SU-DHL-6 (cell line): ENCODE measurements around the gene ARHGAP10.

Experiments
- H2AFZ ChIP-seq: fragments of 200-600 bp; sonication (generic); 2 replicates; pipeline ENCODE4 v1.6.1; 2014; ENCODE audit warnings: low read depth, mild to moderate bottlenecking, moderate library complexity, mixed read lengths, antibody characterized with exemption, low read length; ENCODE audit not compliant: severe bottlenecking
- H3F3A ChIP-seq: fragments of 200-600 bp; shearing (Covaris generic); 2 replicates; pipeline ENCODE4 v1.6.0; 2016; ENCODE audit warnings: antibody characterized with exemption, mild to moderate bottlenecking; ENCODE audit not compliant: insufficient read depth
- H3K27ac ChIP-seq: fragments of 200-600 bp; sonication (generic); 2 replicates; pipeline ENCODE4 v1.5.1; 2016; ENCODE audit warnings: low read depth, mild to moderate bottlenecking, low read length, moderate library complexity, mixed read lengths
- H3K27me3 ChIP-seq: fragments of 200-600 bp; sonication (generic), shearing (Covaris generic); 2 replicates; pipeline ENCODE4 v1.6.0; 2014; ENCODE audit warnings: mild to moderate bottlenecking, low read length
- H3K36me3 ChIP-seq: fragments of 200-600 bp; sonication (generic); 2 replicates; pipeline ENCODE4 v1.6.1; 2014; ENCODE audit warnings: mild to moderate bottlenecking, low read length, mixed read lengths
- H3K4me2 ChIP-seq: fragments of 300-600, 200-600 bp; shearing (Covaris generic), sonication (generic); 2 replicates; pipeline ENCODE4 v1.6.0; 2014; ENCODE audit warnings: low read length, low read depth, mild to moderate bottlenecking; ENCODE audit not compliant: poor library complexity, severe bottlenecking
- H3K4me3 ChIP-seq: fragments of 200-600 bp; sonication (generic); 2 replicates; pipeline ENCODE4 v1.5.1; 2014; ENCODE audit warnings: antibody characterized with exemption, low read length, mild to moderate bottlenecking, mixed read lengths; ENCODE audit not compliant: insufficient read depth, poor library complexity, severe bottlenecking
- H3K79me2 ChIP-seq: fragments of 200-600 bp; sonication (generic); 2 replicates; pipeline ENCODE4 v1.6.1; 2014; ENCODE audit warnings: mild to moderate bottlenecking, low read length, moderate library complexity; ENCODE audit not compliant: insufficient read depth
- H3K9ac ChIP-seq: fragments of 200-600 bp; sonication (generic); 2 replicates; pipeline ENCODE4 v1.7.0; 2014; ENCODE audit warnings: mild to moderate bottlenecking, low read length
- H3K9me2 ChIP-seq: fragments of 200-600 bp; sonication (generic); replicated peaks from 2 replicates; pipeline ENCODE4 v1.6.1; 2014; ENCODE audit warnings: low read length; ENCODE audit not compliant: insufficient read depth
- H3K9me3 ChIP-seq: fragments of 200-600 bp; sonication (generic); 2 replicates; pipeline ENCODE4 v1.6.1; 2014; ENCODE audit warnings: low read length, mixed read lengths; ENCODE audit not compliant: insufficient read depth
- H4K20me1 ChIP-seq: fragments of 200-600 bp; sonication (generic); 2 replicates; pipeline ENCODE4 v1.6.1; 2014; ENCODE audit warnings: low read depth, mild to moderate bottlenecking, antibody characterized with exemption, low read length, moderate library complexity, mixed read lengths
- CTCF ChIP-seq: fragments of 200-600 bp; sonication (generic); IDR thresholded peaks from one replicate; pipeline ENCODE4 v1.5.1; 2017; ENCODE audit warnings: antibody characterized with exemption, mild to moderate bottlenecking, low read length, moderate library complexity; ENCODE audit not compliant: insufficient read depth, poor library complexity, severe bottlenecking
- EZH2phosphoT487 ChIP-seq: fragments of 200-600 bp; sonication (generic), shearing (Covaris generic); conservative IDR thresholded peaks from 2 replicates; pipeline ENCODE4 v1.6.1; 2018; ENCODE audit warnings: mild to moderate bottlenecking, antibody characterized with exemption, low read length, moderate library complexity, mixed read lengths

Gene ARHGAP10

DNA sequence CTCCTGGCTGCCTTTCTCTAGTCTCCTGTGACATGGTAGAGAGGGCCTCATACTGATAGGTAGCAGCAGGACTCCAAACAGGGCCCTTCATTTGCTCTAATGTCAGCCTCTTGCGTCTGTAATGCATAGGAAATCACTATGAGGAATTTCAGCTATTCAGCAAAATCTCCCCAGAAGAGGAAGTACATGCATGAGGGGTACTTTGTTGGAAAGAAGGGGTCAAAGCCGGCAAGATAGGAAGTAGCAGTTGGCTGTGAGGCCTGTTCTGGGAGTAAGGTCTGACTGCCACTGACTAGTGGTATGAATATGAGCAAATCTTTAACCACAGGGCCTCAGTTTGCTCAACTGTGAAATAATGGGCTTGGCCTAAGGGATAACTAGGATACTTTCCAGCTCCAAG is 283.2 kb downstream of the ARHGAP10 start:
- TF ChIP-seq EZH2phosphoT487: no peak
- TF ChIP-seq CTCF: no peak
- Histone ChIP-seq H2AFZ (no peak overlapping the region), H3K79me2 (no peaks in the 10 kb centered on the region), H4K20me1 (no peaks in the 10 kb centered on the region), H3F3A (no peaks in the 10 kb centered on the region), H3K9ac (no peak overlapping the region), H3K36me3 (no peaks in the 10 kb centered on the region), H3K4me2 (no peak overlapping the region), H3K27ac (no peak overlapping the region), H3K9me3 (no peaks in the 10 kb centered on the region), H3K4me3 (no peak overlapping the region), H3K9me2 (no peaks in the 10 kb centered on the region), H3K27me3 (no peaks in the 10 kb centered on the region)

GRCh38 chr4:148015468-148015867 is 283.6 kb downstream of the ARHGAP10 start:
- Histone ChIP-seq H3K36me3 (no peaks in the 10 kb centered on the region), H3K9me2 (no peaks in the 10 kb centered on the region), H3F3A (no peaks in the 10 kb centered on the region), H3K4me2 (no peak overlapping the region), H4K20me1 (no peaks in the 10 kb centered on the region), H3K9me3 (no peaks in the 10 kb centered on the region), H3K9ac (no peak overlapping the region), H3K27ac (no peak overlapping the region), H2AFZ (no peak overlapping the region), H3K79me2 (no peaks in the 10 kb centered on the region), H3K4me3 (no peak overlapping the region), H3K27me3 (no peaks in the 10 kb centered on the region)
- TF ChIP-seq CTCF (no peak), EZH2phosphoT487 (no peak)

GRCh38 chr4:148016063-148016637 is 284.3 kb downstream of the ARHGAP10 start:
- no peaks in the 10 kb centered on the region for H3K9me3 ChIP-seq
- no peak overlapping the region for H3K4me2 ChIP-seq
- no peaks in the 10 kb centered on the region for H4K20me1 ChIP-seq
- H3K27ac ChIP-seq: no peak overlapping the region
- no peaks in the 10 kb centered on the region for H3F3A ChIP-seq
- H3K9me2 ChIP-seq: no peaks in the 10 kb centered on the region
- no peaks in the 10 kb centered on the region for H3K27me3 ChIP-seq
- no peaks in the 10 kb centered on the region for H3K79me2 ChIP-seq
- TF ChIP-seq EZH2phosphoT487 (no peak), CTCF (no peak)
- no peak overlapping the region for H3K4me3 ChIP-seq
- H3K36me3 ChIP-seq: no peaks in the 10 kb centered on the region
- no peak overlapping the region for H3K9ac ChIP-seq
- no peak overlapping the region for H2AFZ ChIP-seq
